ENCODE results near the gene PRKCZ. TPM values are rescaled to one million over a fixed set of nuclear protein-coding genes. Genes with fewer than 3 reads are reported as not detected.

PRKCZ gene
- total RNA-seq, 1 donor from 2014 or later = 58.3 TPM

GRCh38 chr1:2046174-2046917 lies 3.9 kb upstream of the PRKCZ start:
- DNase-seq = no peak

GRCh38 chr1:2046953-2047748 lies 3.1 kb upstream of the PRKCZ start:
- no peak for DNase-seq

GRCh38 chr1:2047749-2048729 lies 2.2 kb upstream of the PRKCZ start:
- DNase-seq = no peak

- DNase-seq = no peak
These were observed 940 bp upstream of the PRKCZ start for GRCh38 chr1:2049225-2049717.

- no peak for DNase-seq
These were observed 216 bp downstream of the PRKCZ start for GRCh38 chr1:2050461-2050792.

GRCh38 chr1:2050793-2051682 lies 827 bp downstream of the PRKCZ start:
- no peak for DNase-seq

- DNase-seq = no peak
These were observed 2.0 kb downstream of the PRKCZ start for GRCh38 chr1:2052054-2052679.

GRCh38 chr1:2052756-2053155 lies 2.5 kb downstream of the PRKCZ start:
- no peak for DNase-seq

GRCh38 chr1:2053217-2053616 lies 3.0 kb downstream of the PRKCZ start:
- DNase-seq = no peak

- DNase-seq = no peak
These were observed 3.7 kb downstream of the PRKCZ start for GRCh38 chr1:2053784-2054376.

GRCh38 chr1:2054560-2054959 lies 4.3 kb downstream of the PRKCZ start:
- DNase-seq = no peak

- DNase-seq = no peak
These were observed 5.8 kb downstream of the PRKCZ start for GRCh38 chr1:2055911-2056575.

- no peak for DNase-seq
These were observed 6.9 kb downstream of the PRKCZ start for GRCh38 chr1:2056955-2057590.

- no peak for DNase-seq
These were observed 9.2 kb downstream of the PRKCZ start for GRCh38 chr1:2059290-2059953.

GRCh38 chr1:2060072-2060471 lies 9.9 kb downstream of the PRKCZ start:
- no peak for DNase-seq

- no peak for DNase-seq
These were observed 10.3 kb downstream of the PRKCZ start for GRCh38 chr1:2060535-2060934.

- DNase-seq = no peak
These were observed 11.0 kb downstream of the PRKCZ start for GRCh38 chr1:2061065-2061778.

- DNase-seq = no peak
These were observed 15.5 kb downstream of the PRKCZ start for GRCh38 chr1:2065699-2066098.
